ENCODE results near the gene RBP3.

The RBP3 gene

DNA sequence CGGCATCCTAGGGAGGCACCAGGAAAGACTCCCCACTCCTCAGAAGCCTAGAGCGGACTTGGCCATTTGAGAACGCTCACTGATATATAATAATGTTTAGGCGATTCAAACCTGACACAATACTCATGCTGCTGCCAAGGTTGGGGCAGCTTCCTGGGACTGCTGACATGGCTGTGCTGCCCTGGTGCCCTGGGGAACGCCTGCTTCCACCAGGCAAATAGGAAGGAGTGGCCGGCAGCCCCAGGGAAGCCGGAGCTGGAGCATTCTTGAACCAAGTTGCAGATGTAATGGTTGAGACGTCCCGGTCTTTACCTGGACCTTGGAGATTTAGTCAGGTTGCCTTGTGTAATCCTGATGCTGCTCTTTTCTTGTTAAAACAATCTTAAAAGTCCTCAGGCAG is 39.4 kb upstream of the RBP3 start:
- Histone ChIP-seq H3K27ac (ENCODE audit: low read length) (no peak overlapping the region), H3K9me3 (ENCODE audit: control insufficient read depth, insufficient read depth, low read length) (no peaks in the 10 kb centered on the region), H3K36me3 (ENCODE audit: control insufficient read depth, insufficient read depth, low read length) (no peaks in the 10 kb centered on the region), H3K4me1 (ENCODE audit: control insufficient read depth, insufficient read depth, low read length) (no peaks in the 10 kb centered on the region), H3K4me3 (ENCODE audit: low read length) (no peak overlapping the region), H3K27me3 (ENCODE audit: control insufficient read depth, insufficient read depth, low read length) (no peaks in the 10 kb centered on the region)
- DNase-seq (ENCODE audit: low read depth, low spot score) = no peak
- no CpG with 5 or more reads among the region's 9 CpGs for WGBS (ENCODE audit: insufficient coverage, insufficient read length)

DNA sequence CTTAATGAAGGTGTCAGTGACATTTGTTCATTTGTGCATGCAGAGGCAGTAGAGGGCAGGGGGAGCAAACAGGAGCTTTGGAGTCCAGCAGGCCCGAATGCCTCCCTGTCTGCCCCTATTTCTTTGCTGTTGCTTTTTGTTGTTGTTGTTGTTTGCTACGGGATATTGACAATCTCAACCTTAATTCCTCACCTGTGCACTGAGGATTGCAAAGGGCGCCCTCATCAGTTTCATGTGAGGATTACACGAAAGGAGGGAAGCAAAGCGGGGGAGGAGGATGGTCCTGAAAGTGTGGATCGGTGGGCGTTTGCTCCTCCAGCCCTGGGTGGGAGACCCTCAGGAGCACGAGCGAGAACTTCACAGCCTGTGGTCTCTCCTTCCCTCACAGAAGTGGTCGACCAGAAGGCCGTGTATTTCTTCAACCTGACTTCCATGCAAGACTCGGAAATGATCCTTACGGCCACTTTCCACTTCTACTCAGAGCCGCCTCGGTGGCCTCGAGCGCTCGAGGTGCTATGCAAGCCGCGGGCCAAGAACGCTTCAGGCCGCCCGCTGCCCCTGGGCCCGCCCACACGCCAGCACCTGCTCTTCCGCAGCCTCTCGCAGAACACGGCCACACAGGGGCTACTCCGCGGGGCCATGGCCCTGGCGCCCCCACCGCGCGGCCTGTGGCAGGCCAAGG is 38.6 kb upstream of the RBP3 start:
- Histone ChIP-seq H3K4me3 (ENCODE audit: low read length) (no peak overlapping the region), H3K27ac (ENCODE audit: low read length) (no peak overlapping the region), H3K9me3 (ENCODE audit: control insufficient read depth, insufficient read depth, low read length) (no peaks in the 10 kb centered on the region), H3K36me3 (ENCODE audit: control insufficient read depth, insufficient read depth, low read length) (no peaks in the 10 kb centered on the region), H3K4me1 (ENCODE audit: control insufficient read depth, insufficient read depth, low read length) (no peaks in the 10 kb centered on the region), H3K27me3 (ENCODE audit: control insufficient read depth, insufficient read depth, low read length) (no peaks in the 10 kb centered on the region)
- no peak for DNase-seq (ENCODE audit: low read depth, low spot score)
- no CpG with 5 or more reads among the region's 34 CpGs for WGBS (ENCODE audit: insufficient coverage, insufficient read length)

DNA sequence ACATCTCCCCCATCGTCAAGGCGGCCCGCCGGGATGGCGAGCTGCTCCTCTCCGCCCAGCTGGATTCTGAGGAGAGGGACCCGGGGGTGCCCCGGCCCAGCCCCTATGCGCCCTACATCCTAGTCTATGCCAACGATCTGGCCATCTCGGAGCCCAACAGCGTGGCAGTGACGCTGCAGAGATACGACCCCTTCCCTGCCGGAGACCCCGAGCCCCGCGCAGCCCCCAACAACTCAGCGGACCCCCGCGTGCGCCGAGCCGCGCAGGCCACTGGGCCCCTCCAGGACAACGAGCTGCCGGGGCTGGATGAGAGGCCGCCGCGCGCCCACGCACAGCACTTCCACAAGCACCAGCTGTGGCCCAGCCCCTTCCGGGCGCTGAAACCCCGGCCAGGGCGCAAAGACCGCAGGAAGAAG is 38.1 kb upstream of the RBP3 start:
- H3K4me1 ChIP-seq (ENCODE audit: control insufficient read depth, insufficient read depth, low read length) = no peaks in the 10 kb centered on the region
- H3K36me3 ChIP-seq (ENCODE audit: control insufficient read depth, insufficient read depth, low read length) = no peaks in the 10 kb centered on the region
- no peak overlapping the region for H3K27ac ChIP-seq (ENCODE audit: low read length)
- no peak for DNase-seq (ENCODE audit: low read depth, low spot score)
- no CpG with 5 or more reads among the region's 37 CpGs for WGBS (ENCODE audit: insufficient coverage, insufficient read length)
- H3K9me3 ChIP-seq (ENCODE audit: control insufficient read depth, insufficient read depth, low read length) = no peaks in the 10 kb centered on the region
- no peak overlapping the region for H3K4me3 ChIP-seq (ENCODE audit: low read length)
- no peaks in the 10 kb centered on the region for H3K27me3 ChIP-seq (ENCODE audit: control insufficient read depth, insufficient read depth, low read length)

DNA sequence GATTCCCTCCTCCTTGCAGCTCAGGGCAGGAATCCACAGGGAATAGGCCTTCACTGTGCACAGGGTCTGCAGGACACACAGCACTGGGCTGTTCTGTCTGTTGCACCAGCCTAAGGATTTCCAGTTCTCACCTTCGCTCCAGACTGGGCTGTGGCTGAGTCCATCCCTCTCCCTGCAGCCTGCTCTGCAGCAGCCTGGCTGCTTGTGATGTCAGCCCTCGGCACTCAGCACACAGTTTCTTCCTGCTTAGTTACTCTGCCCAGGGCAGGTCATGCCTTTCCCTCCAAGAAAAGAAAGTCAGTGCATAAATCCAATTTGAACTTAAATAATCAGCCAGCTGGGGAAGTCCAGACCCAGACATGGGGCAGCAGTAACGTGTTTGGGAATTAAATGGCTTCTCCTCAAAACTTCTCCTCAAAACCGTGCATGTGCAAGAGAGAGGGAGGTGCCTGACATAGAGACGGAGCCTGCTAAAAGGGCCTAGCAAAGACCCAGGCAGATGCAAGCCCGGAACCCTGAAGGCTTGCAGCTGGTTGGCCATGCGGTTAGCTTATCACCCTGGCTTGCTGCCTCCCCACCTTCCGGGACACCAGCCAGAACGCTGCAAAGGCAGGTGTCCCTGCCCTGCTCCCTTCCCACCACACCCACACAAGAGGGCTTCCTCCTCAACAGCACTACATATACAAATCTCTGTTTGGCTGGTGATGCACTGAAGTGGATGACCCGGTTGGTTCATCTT is 36.8 kb upstream of the RBP3 start:
- Histone ChIP-seq H3K4me1 (ENCODE audit: control insufficient read depth, insufficient read depth, low read length) (no peaks in the 10 kb centered on the region), H3K36me3 (ENCODE audit: control insufficient read depth, insufficient read depth, low read length) (no peaks in the 10 kb centered on the region), H3K27me3 (ENCODE audit: control insufficient read depth, insufficient read depth, low read length) (no peaks in the 10 kb centered on the region), H3K9me3 (ENCODE audit: control insufficient read depth, insufficient read depth, low read length) (no peaks in the 10 kb centered on the region), H3K4me3 (ENCODE audit: low read length) (no peak overlapping the region), H3K27ac (ENCODE audit: low read length) (no peak overlapping the region)
- WGBS (ENCODE audit: insufficient coverage, insufficient read length) = no CpG with 5 or more reads among the region's 10 CpGs
- DNase-seq (ENCODE audit: low read depth, low spot score) = no peak

DNA sequence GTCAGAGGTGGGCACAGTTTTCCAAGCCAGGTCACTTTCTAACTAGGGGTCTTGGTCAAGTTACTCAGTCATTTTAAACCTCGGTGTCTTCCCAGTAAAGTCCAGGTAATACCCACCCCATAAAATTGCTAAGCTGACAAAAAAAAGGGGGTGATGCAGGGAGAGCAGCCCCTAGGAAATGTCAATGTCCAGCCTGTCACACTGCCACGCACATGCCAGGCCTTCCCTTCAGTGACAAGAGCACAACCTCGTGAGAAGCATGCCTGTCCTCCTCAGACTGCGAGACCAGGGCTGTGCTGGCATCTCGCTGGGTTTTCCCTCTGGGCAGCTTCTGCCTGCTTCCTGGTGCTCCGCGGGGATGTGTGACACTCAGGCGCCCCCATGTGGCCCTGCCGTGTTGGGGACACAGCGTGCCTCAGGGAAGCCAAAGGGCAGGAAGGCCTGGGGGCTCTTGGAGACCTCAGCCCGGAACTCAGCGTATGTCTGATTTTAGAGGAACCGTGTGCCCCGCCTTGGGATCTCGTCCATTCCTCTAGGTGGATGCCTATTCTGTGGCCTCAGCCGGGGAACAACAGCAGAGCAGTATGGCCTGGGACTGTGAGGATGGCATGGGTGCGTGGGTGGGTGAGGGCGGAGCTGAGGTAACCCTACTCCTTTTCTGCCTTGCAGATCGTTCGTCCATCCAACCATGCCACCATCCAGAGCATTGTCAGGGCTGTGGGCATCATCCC is 36.1 kb upstream of the RBP3 start:
- H3K36me3 ChIP-seq (ENCODE audit: control insufficient read depth, insufficient read depth, low read length) = no peaks in the 10 kb centered on the region
- no peak overlapping the region for H3K27ac ChIP-seq (ENCODE audit: low read length)
- DNase-seq (ENCODE audit: low read depth, low spot score) = peak; percentile 39
- H3K4me1 ChIP-seq (ENCODE audit: control insufficient read depth, insufficient read depth, low read length) = no peaks in the 10 kb centered on the region
- no peaks in the 10 kb centered on the region for H3K9me3 ChIP-seq (ENCODE audit: control insufficient read depth, insufficient read depth, low read length)
- no peaks in the 10 kb centered on the region for H3K27me3 ChIP-seq (ENCODE audit: control insufficient read depth, insufficient read depth, low read length)
- H3K4me3 ChIP-seq (ENCODE audit: low read length) = no peak overlapping the region
- WGBS (ENCODE audit: insufficient coverage, insufficient read length) = no CpG with 5 or more reads among the region's 20 CpGs

DNA sequence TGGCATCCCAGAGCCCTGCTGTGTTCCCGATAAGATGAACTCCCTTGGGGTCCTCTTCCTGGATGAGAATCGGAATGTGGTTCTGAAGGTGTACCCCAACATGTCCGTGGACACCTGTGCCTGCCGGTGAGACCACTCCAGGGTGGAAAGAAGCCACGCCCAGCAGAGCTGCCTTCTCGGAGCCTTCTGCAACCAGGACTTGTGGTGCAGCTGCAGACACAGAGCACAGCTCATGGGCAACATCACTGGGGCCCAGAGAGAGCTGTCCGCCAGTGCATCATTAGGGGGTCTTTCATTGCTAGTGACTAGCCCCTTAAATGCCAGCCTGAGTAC is 35.5 kb upstream of the RBP3 start:
- H3K4me3 ChIP-seq (ENCODE audit: low read length) = no peak overlapping the region
- no peak for DNase-seq (ENCODE audit: low read depth, low spot score)
- H3K4me1 ChIP-seq (ENCODE audit: control insufficient read depth, insufficient read depth, low read length) = no peaks in the 10 kb centered on the region

DNA sequence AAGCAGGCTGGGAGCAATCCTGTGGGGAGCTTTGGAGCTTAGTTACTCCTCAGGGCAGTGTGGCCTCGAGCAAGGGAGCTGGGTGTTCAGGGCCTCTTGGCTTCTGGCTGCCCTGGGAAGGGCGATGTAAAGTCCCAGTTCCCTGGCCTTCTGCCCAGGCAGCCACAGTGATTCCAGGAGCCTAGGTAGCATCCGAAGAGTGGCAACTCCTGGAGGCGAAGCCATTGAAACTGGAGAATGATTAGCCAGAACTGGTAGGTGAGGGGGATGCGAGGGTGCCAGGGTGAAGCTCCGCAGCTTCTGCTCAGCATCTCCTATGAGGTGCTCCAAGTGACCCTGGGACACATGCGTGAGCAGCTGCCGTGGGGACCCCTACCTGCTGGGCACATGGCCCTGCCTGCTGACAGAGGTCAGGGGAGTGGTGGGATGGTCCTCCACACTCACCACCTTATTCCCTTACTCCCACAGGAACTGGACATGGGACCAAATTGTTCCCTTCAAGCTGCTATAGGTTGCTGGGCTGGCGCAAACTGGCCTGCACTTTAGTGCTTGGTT is 33.7 kb upstream of the RBP3 start:
- DNase-seq (ENCODE audit: low read depth, low spot score) = no peak
- Histone ChIP-seq H3K4me1 (ENCODE audit: control insufficient read depth, insufficient read depth, low read length) (no peaks in the 10 kb centered on the region), H3K27me3 (ENCODE audit: control insufficient read depth, insufficient read depth, low read length) (no peaks in the 10 kb centered on the region), H3K9me3 (ENCODE audit: control insufficient read depth, insufficient read depth, low read length) (no peaks in the 10 kb centered on the region), H3K4me3 (ENCODE audit: low read length) (no peak overlapping the region), H3K36me3 (ENCODE audit: control insufficient read depth, insufficient read depth, low read length) (no peaks in the 10 kb centered on the region), H3K27ac (ENCODE audit: low read length) (no peak overlapping the region)
- no CpG with 5 or more reads among the region's 9 CpGs for WGBS (ENCODE audit: insufficient coverage, insufficient read length)

More for the DNA sequence above, 35.5 kb upstream of the RBP3 start:
- WGBS (ENCODE audit: insufficient coverage, insufficient read length) = no CpG with 5 or more reads among the region's 7 CpGs
- Histone ChIP-seq H3K27me3 (ENCODE audit: control insufficient read depth, insufficient read depth, low read length) (no peaks in the 10 kb centered on the region), H3K9me3 (ENCODE audit: control insufficient read depth, insufficient read depth, low read length) (no peaks in the 10 kb centered on the region), H3K36me3 (ENCODE audit: control insufficient read depth, insufficient read depth, low read length) (no peaks in the 10 kb centered on the region), H3K27ac (ENCODE audit: low read length) (no peak overlapping the region)

DNA sequence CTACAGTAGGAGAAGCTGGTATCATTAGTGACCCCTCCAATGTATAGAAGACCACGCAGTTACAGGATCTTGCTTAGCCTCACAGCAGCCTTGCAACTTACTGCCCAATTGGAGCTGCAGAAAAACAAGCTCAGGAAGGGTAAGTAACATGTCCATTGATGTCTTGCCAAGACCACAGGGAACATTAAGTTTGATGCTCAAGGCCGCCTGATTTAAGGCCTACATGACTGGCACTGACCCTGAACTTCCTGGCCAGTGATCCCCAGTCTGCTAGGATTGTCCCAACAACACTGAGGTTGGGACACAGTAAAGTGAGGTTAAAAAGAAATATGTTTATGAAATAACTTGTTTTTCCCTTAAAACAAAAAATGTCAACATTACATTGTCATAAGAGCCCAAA is 32.7 kb upstream of the RBP3 start:
- Histone ChIP-seq H3K27me3 (ENCODE audit: control insufficient read depth, insufficient read depth, low read length) (no peaks in the 10 kb centered on the region), H3K4me3 (ENCODE audit: low read length) (no peak overlapping the region), H3K9me3 (ENCODE audit: control insufficient read depth, insufficient read depth, low read length) (no peaks in the 10 kb centered on the region), H3K36me3 (ENCODE audit: control insufficient read depth, insufficient read depth, low read length) (no peaks in the 10 kb centered on the region), H3K27ac (ENCODE audit: low read length) (no peak overlapping the region), H3K4me1 (ENCODE audit: control insufficient read depth, insufficient read depth, low read length) (no peaks in the 10 kb centered on the region)
- no CpG with 5 or more reads among the region's 2 CpGs for WGBS (ENCODE audit: insufficient coverage, insufficient read length)
- no peak for DNase-seq (ENCODE audit: low read depth, low spot score)

DNA sequence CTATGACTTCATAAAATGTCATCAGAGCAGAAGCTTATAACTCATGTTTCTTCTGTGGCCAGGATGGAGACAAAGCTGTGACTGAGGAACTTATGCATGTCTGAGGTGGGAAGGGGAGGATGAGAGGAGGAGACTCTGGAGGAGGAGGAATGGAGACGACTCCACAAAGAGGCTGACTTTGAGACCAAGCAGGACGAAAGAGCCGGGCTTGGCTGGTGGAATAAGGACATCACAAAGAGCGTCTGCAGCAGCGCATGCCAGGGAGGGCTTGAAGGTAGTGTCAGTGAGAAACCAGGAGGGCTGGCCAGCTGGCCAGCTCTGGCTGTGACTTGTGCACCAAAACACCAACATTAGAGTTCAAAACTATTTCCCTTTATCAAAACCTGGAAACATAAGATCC is 32.0 kb upstream of the RBP3 start:
- no peak overlapping the region for H3K4me3 ChIP-seq (ENCODE audit: low read length)
- WGBS (ENCODE audit: insufficient coverage, insufficient read length) = no CpG with 5 or more reads among the region's 5 CpGs

DNA sequence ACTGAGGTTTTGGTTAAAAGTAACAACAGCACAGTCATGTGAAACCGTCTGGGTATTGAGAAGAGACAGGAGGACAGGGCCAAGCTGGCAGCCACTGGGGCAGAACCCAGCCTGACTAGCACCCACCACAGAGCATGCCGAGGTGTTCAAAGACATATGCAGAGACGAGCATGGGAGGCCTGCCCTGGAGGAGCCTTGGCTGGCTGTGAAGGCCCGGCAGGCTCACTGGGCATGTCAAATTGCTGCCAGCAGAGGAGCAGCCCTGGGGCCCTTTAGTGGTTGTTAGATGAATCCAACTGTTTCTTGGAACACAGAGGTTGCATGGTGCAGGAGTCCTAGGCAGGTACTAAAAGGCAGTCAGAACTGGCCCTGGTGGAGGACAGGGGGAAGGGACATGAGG is 30.9 kb upstream of the RBP3 start:
- no CpG with 5 or more reads among the region's 4 CpGs for WGBS (ENCODE audit: insufficient coverage, insufficient read length)
- Histone ChIP-seq H3K36me3 (ENCODE audit: control insufficient read depth, insufficient read depth, low read length) (no peaks in the 10 kb centered on the region), H3K27ac (ENCODE audit: low read length) (no peak overlapping the region)

More for the DNA sequence above, 32.0 kb upstream of the RBP3 start:
- no peak for DNase-seq (ENCODE audit: low read depth, low spot score)
- Histone ChIP-seq H3K36me3 (ENCODE audit: control insufficient read depth, insufficient read depth, low read length) (no peaks in the 10 kb centered on the region), H3K27me3 (ENCODE audit: control insufficient read depth, insufficient read depth, low read length) (no peaks in the 10 kb centered on the region), H3K9me3 (ENCODE audit: control insufficient read depth, insufficient read depth, low read length) (no peaks in the 10 kb centered on the region), H3K27ac (ENCODE audit: low read length) (no peak overlapping the region), H3K4me1 (ENCODE audit: control insufficient read depth, insufficient read depth, low read length) (no peaks in the 10 kb centered on the region)

More for the DNA sequence above, 30.9 kb upstream of the RBP3 start:
- no peak for DNase-seq (ENCODE audit: low read depth, low spot score)
- Histone ChIP-seq H3K9me3 (ENCODE audit: control insufficient read depth, insufficient read depth, low read length) (no peaks in the 10 kb centered on the region), H3K4me3 (ENCODE audit: low read length) (no peak overlapping the region), H3K27me3 (ENCODE audit: control insufficient read depth, insufficient read depth, low read length) (no peaks in the 10 kb centered on the region), H3K4me1 (ENCODE audit: control insufficient read depth, insufficient read depth, low read length) (no peaks in the 10 kb centered on the region)

Data from iPS DF 6.9 (cell line).